ENCODE data around the gene AFDN.
A peak's percentile ranks its signal among the peaks of the same experiment; 100 is the strongest.

Gene AFDN

GRCh38 chr6:167863897-167864296 is 37.2 kb downstream of the AFDN start:
- no peak for DNase-seq (ENCODE audit: low read depth)
- TF ChIP-seq CTCF (conservative IDR thresholded peaks at IDR 0.05; ENCODE audit: control insufficient read depth, insufficient read depth, low read depth, low read length) = no peak

GRCh38 chr6:167866642-167867041 is 39.9 kb downstream of the AFDN start:
- H3K4me3 ChIP-seq (ENCODE audit: control insufficient read depth, low read depth, low read length) = no peak overlapping the region
- no peak for DNase-seq (ENCODE audit: low read depth)
- no peak for TF ChIP-seq CTCF (conservative IDR thresholded peaks at IDR 0.05; ENCODE audit: control insufficient read depth, insufficient read depth, low read depth, low read length)

More at GRCh38 chr6:167863897-167864296, 37.2 kb downstream of the AFDN start:
- H3K4me3 ChIP-seq (ENCODE audit: control insufficient read depth, low read depth, low read length) = no peak overlapping the region

GRCh38 chr6:167870321-167870720 is 43.6 kb downstream of the AFDN start:
- no peak for DNase-seq (ENCODE audit: low read depth)
- TF ChIP-seq CTCF (conservative IDR thresholded peaks at IDR 0.05; ENCODE audit: control insufficient read depth, insufficient read depth, low read depth, low read length) = no peak
- no peak overlapping the region for H3K4me3 ChIP-seq (ENCODE audit: control insufficient read depth, low read depth, low read length)

GRCh38 chr6:167872538-167873210 is 46.0 kb downstream of the AFDN start:
- TF ChIP-seq CTCF (conservative IDR thresholded peaks at IDR 0.05; ENCODE audit: control insufficient read depth, insufficient read depth, low read depth, low read length) = no peak
- H3K4me3 ChIP-seq (ENCODE audit: control insufficient read depth, low read depth, low read length) = no peak overlapping the region
- DNase-seq (ENCODE audit: low read depth) = peak; percentile 19

- TF ChIP-seq CTCF (conservative IDR thresholded peaks at IDR 0.05; ENCODE audit: control insufficient read depth, insufficient read depth, low read depth, low read length) = no peak
- no peak for DNase-seq (ENCODE audit: low read depth)
- H3K4me3 ChIP-seq (ENCODE audit: control insufficient read depth, low read depth, low read length) = no peak overlapping the region
Observed at GRCh38 chr6:167877994-167878779, 51.5 kb downstream of the AFDN start.

- no peak for DNase-seq (ENCODE audit: low read depth)
- no peak for TF ChIP-seq CTCF (conservative IDR thresholded peaks at IDR 0.05; ENCODE audit: control insufficient read depth, insufficient read depth, low read depth, low read length)
- no peak overlapping the region for H3K4me3 ChIP-seq (ENCODE audit: control insufficient read depth, low read depth, low read length)
Observed at GRCh38 chr6:167879612-167880011, 52.9 kb downstream of the AFDN start.

Data from fibroblast of mammary gland (primary cell).